ENCODE measurements around the gene CMPK2.

- TF ChIP-seq CTCF (IDR thresholded peaks at IDR 0.05) (no peak), POLR2A (IDR thresholded peaks at IDR 0.05) (no peak), EP300 (IDR thresholded peaks at IDR 0.05) (no peak)
These were observed 11.3 kb downstream of the CMPK2 start for GRCh38 chr2:6854416-6854815.
